Trophoblast cell (in vitro differentiated cells and primary cell): ENCODE results near the gene CSMD2.

Experiments
- DNase-seq, 2 donors: peaks; one replicate each; pipeline ENCODE4 v3.0.0-alpha.2; 2016
- H2AFZ ChIP-seq: 2 replicates; pipeline ENCODE4 v1.6.1; 2013; ENCODE audit warnings: low read length, moderate library complexity, mild to moderate bottlenecking; ENCODE audit not compliant: insufficient read depth, poor library complexity
- H2AK5ac ChIP-seq: 2 replicates; pipeline ENCODE4 v1.6.1; 2013; ENCODE audit warnings: mild to moderate bottlenecking, low read length
- H2BK120ac ChIP-seq: 2 replicates; pipeline ENCODE4 v1.6.1; 2013; ENCODE audit warnings: low read length, mild to moderate bottlenecking, moderate library complexity; ENCODE audit not compliant: insufficient read depth, poor library complexity
- H2BK12ac ChIP-seq: 2 replicates; pipeline ENCODE4 v1.6.1; 2013; ENCODE audit warnings: mild to moderate bottlenecking, low read length, moderate library complexity
- H2BK5ac ChIP-seq: 2 replicates; pipeline ENCODE4 v1.6.1; 2013; ENCODE audit warnings: low read length, low read depth, moderate library complexity, mild to moderate bottlenecking; ENCODE audit not compliant: poor library complexity
- H3K14ac ChIP-seq: 2 replicates; pipeline ENCODE4 v1.6.1; 2013; ENCODE audit warnings: mild to moderate bottlenecking, low read length
- H3K18ac ChIP-seq: 2 replicates; pipeline ENCODE4 v1.6.1; 2013; ENCODE audit warnings: mild to moderate bottlenecking, low read length
- H3K23ac ChIP-seq: 2 replicates; pipeline ENCODE4 v1.6.1; 2013; ENCODE audit warnings: low read length
- H3K27ac ChIP-seq: 2 replicates; pipeline ENCODE4 v1.5.1; 2013; ENCODE audit warnings: low read depth, mild to moderate bottlenecking, inconsistent platforms, low read length, moderate library complexity
- H3K27me3 ChIP-seq: 2 replicates; pipeline ENCODE4 v1.6.1; 2013; ENCODE audit warnings: inconsistent platforms, mild to moderate bottlenecking, low read length, moderate library complexity; ENCODE audit not compliant: insufficient read depth
- H3K36me3 ChIP-seq, 2 experiments: 1 replicate in 1 of 2; 2 replicates in 1 of 2; pipeline ENCODE4 v1.6.1; 2013; ENCODE audit warnings: low read length in 2 of 2, mild to moderate bottlenecking in 2 of 2, moderate library complexity in 1 of 2; ENCODE audit not compliant: insufficient read depth in 2 of 2, control insufficient read depth in 1 of 2
- H3K4ac ChIP-seq: 2 replicates; pipeline ENCODE4 v1.6.1; 2013; ENCODE audit warnings: low read depth, mild to moderate bottlenecking, low read length, moderate library complexity
- H3K4me1 ChIP-seq, 2 experiments: 1 replicate in 1 of 2; 2 replicates in 1 of 2; pipeline ENCODE4 v1.6.1; 2013; ENCODE audit warnings: low read length in 2 of 2, mild to moderate bottlenecking in 2 of 2, moderate library complexity in 1 of 2; ENCODE audit not compliant: insufficient read depth in 2 of 2, control insufficient read depth in 1 of 2
- H3K4me2 ChIP-seq: 2 replicates; pipeline ENCODE4 v1.6.1; 2013; ENCODE audit warnings: inconsistent platforms, mild to moderate bottlenecking, low read length, moderate library complexity
- H3K4me3 ChIP-seq: 2 replicates; pipeline ENCODE4 v1.5.1; 2013; ENCODE audit warnings: mild to moderate bottlenecking, low read depth, low read length, inconsistent platforms
- H3K79me1 ChIP-seq: one replicate; pipeline ENCODE4 v1.6.1; 2013; ENCODE audit warnings: low read length
- H3K79me2 ChIP-seq: 2 replicates; pipeline ENCODE4 v1.6.1; 2013; ENCODE audit warnings: low read length, mild to moderate bottlenecking; ENCODE audit not compliant: control insufficient read depth, insufficient read depth, poor library complexity
- H3K9ac ChIP-seq: 2 replicates; pipeline ENCODE4 v1.6.1; 2013; ENCODE audit warnings: mild to moderate bottlenecking, low read length
- H3K9me3 ChIP-seq: 2 replicates; pipeline ENCODE4 v1.6.1; 2013; ENCODE audit warnings: low read depth, mild to moderate bottlenecking, control low read depth, inconsistent platforms, low read length; ENCODE audit not compliant: insufficient read depth
- H4K12ac ChIP-seq: 2 replicates; pipeline ENCODE4 v1.6.1; 2013; ENCODE audit warnings: low read depth, mild to moderate bottlenecking, low read length, moderate library complexity
- H4K8ac ChIP-seq: 2 replicates; pipeline ENCODE4 v1.6.1; 2013; ENCODE audit warnings: low read depth, mild to moderate bottlenecking, low read length, moderate library complexity
- H4K91ac ChIP-seq: one replicate; pipeline ENCODE4 v1.6.1; 2013; ENCODE audit warnings: low read depth, mild to moderate bottlenecking, low read length, moderate library complexity
- WGBS: extraction: QIAGEN DNeasy Blood & Tissue Kit; methylation state at CpG from one replicate; pipeline ENCODE4 v1.1.7; 2013; ENCODE audit warnings: missing lambda C conversion rate; ENCODE audit not compliant: insufficient read length, insufficient coverage; ENCODE audit errors: extremely low coverage; 5-methylcytosine and 5-hydroxymethylcytosine counted together

Gene CSMD2

GRCh38 chr1:33957854-33958253 lies 207.2 kb downstream of the CSMD2 start:
- Histone ChIP-seq H2AK5ac (no peak overlapping the region), H4K91ac (no peak overlapping the region), H2BK12ac (no peak overlapping the region), H3K27ac (no peak overlapping the region), H3K23ac (no peak overlapping the region), H3K79me2 (no peaks in the 10 kb centered on the region), H3K9me3 (no peaks in the 10 kb centered on the region), H4K8ac (no peak overlapping the region), H3K4me1 (no peaks in the 10 kb centered on the region), H3K27me3 (no peaks in the 10 kb centered on the region), H3K79me1 (no peaks in the 10 kb centered on the region), H3K4me3 (no peak overlapping the region), H2AFZ (no peak overlapping the region), H3K14ac (no peak overlapping the region), H2BK5ac (no peak overlapping the region), H3K4ac (no peak overlapping the region), H3K9ac (no peak overlapping the region), H3K18ac (no peak overlapping the region), H4K12ac (no peak overlapping the region), H3K4me2 (no peak overlapping the region), H3K36me3 (no peaks in the 10 kb centered on the region), H2BK120ac (no peak overlapping the region)
- peak in 1 of 2 donors; percentile 2 for DNase-seq
- no CpG with 5 or more reads among the region's 6 CpGs for WGBS

DNA sequence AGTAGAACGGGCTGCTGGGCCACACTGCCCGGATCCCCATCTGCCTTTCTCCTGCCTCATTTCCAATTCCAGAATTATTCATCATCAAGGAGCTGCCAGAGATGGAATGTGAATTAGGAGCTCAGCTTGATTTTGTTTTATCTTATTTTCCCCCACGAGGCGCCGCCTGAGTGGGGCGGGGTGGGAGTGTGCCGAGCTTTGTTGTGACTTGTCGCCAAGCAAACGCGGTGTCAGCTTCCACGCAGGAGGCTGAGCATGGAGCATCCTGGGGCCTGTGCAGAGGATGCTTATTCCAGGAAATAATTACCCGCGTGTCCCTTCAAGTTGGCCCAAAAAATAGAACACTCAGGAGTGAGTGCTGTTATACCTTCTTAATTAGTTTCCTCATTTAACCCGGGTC lies 209.9 kb downstream of the CSMD2 start:
- Histone ChIP-seq H3K4me3 (no peak overlapping the region), H2BK120ac (no peak overlapping the region), H3K23ac (no peak overlapping the region), H3K36me3 (no peaks in the 10 kb centered on the region), H2AFZ (no peak overlapping the region), H3K18ac (no peak overlapping the region), H3K79me2 (no peaks in the 10 kb centered on the region), H4K8ac (no peak overlapping the region), H3K4ac (no peak overlapping the region), H3K27me3 (no peaks in the 10 kb centered on the region), H3K9me3 (no peaks in the 10 kb centered on the region), H3K4me2 (no peak overlapping the region), H4K12ac (no peak overlapping the region), H3K9ac (no peak overlapping the region), H4K91ac (no peak overlapping the region), H3K4me1 (no peaks in the 10 kb centered on the region), H2BK5ac (no peak overlapping the region), H2AK5ac (no peak overlapping the region), H3K27ac (no peak overlapping the region), H3K14ac (no peak overlapping the region), H3K79me1 (no peaks in the 10 kb centered on the region), H2BK12ac (no peak overlapping the region)
- no CpG with 5 or more reads among the region's 14 CpGs for WGBS
- no peak for DNase-seq

GRCh38 chr1:33949570-33949969 lies 215.5 kb downstream of the CSMD2 start:
- DNase-seq: no peak
- Histone ChIP-seq H3K4me2 (no peak overlapping the region), H3K23ac (no peak overlapping the region), H3K4me3 (no peak overlapping the region), H3K4ac (no peak overlapping the region), H3K79me2 (no peaks in the 10 kb centered on the region), H3K18ac (no peak overlapping the region), H3K14ac (no peak overlapping the region), H3K36me3 (no peaks in the 10 kb centered on the region), H4K8ac (no peak overlapping the region), H2BK12ac (no peak overlapping the region), H2AK5ac (no peak overlapping the region), H4K91ac (no peak overlapping the region), H3K9ac (no peak overlapping the region), H4K12ac (no peak overlapping the region), H3K27ac (no peak overlapping the region), H2AFZ (no peak overlapping the region), H3K4me1 (no peaks in the 10 kb centered on the region), H3K27me3 (no peaks in the 10 kb centered on the region), H2BK120ac (no peak overlapping the region), H3K9me3 (no peaks in the 10 kb centered on the region), H3K79me1 (no peaks in the 10 kb centered on the region), H2BK5ac (no peak overlapping the region)
- WGBS: no CpG with 5 or more reads among the region's 2 CpGs

GRCh38 chr1:33948291-33948690 lies 216.7 kb downstream of the CSMD2 start:
- no CpG with 5 or more reads among the region's 3 CpGs for WGBS
- H3K14ac ChIP-seq: no peak overlapping the region
- H3K79me2 ChIP-seq: no peaks in the 10 kb centered on the region

More at GRCh38 chr1:33948291-33948690, 216.7 kb downstream of the CSMD2 start:
- Histone ChIP-seq H2AK5ac (no peak overlapping the region), H3K27me3 (no peaks in the 10 kb centered on the region), H2BK12ac (no peak overlapping the region), H3K4me2 (no peak overlapping the region), H4K8ac (no peak overlapping the region), H3K9ac (no peak overlapping the region), H2BK5ac (no peak overlapping the region), H4K91ac (no peak overlapping the region), H2AFZ (no peak overlapping the region), H3K9me3 (no peaks in the 10 kb centered on the region), H3K23ac (no peak overlapping the region), H3K4me3 (no peak overlapping the region), H3K36me3 (no peaks in the 10 kb centered on the region), H3K79me1 (no peaks in the 10 kb centered on the region), H3K18ac (no peak overlapping the region), H2BK120ac (no peak overlapping the region), H3K27ac (no peak overlapping the region), H3K4me1 (no peaks in the 10 kb centered on the region), H4K12ac (no peak overlapping the region), H3K4ac (no peak overlapping the region)
- DNase-seq: no peak
